Left colon (tissue), 2 donors: Measurements from ENCODE around the gene SLC2A8. TPM values are rescaled to one million over a fixed set of nuclear protein-coding genes. Genes with fewer than 3 reads are reported as not detected.

ENCODE experiments used
- ATAC-seq: fragments of 200-7000 bp; cut with Tn5 transposase; one replicate; pipeline ENCODE4 v1.9.1; 2020; ENCODE audit warnings: mild to moderate bottlenecking, moderate library complexity
- DNase-seq, 2 donors: peaks; one replicate each; pipeline ENCODE4 v3.0.0-alpha.2; 2020
- intact Hi-C, 2 donors: fragments of 100-400 bp; cut with DNase I in 1 of 2; cut with micrococcal nuclease in 1 of 2; formaldehyde crosslinking; loops; one replicate each; pipeline versions ENCODE4 v1.11.2 to v1.14.0; 2022; cut with DNase I, micrococcal nuclease
- total RNA-seq, 2 donors: library from RNA; stranded (reverse); fragmentation: NEBNext Ultra II Directional; extraction: Animal tissue kit (Norgen Biotek cat#: 25700); gene quantifications; one replicate each; pipeline ENCODE4 v1.2.1, GENCODE V29; 2021
- donor health status: DM: no; HTN: no; CAD: no.
- donor health status: DM: yes; HTN: yes; CAD: no.

Gene SLC2A8
- total RNA-seq, 2 donors from 2014 or later = 18.1 to 28.6 TPM

- intact Hi-C loops = no loop called here
- ATAC-seq (peak; percentile 14), DNase-seq (peak in 1 of 2 donors; percentile 71)
Observed at GRCh38 chr9:127397646-127398274, 791 bp downstream of the SLC2A8 start.

GRCh38 chr9:127398275-127398647 is 1.3 kb downstream of the SLC2A8 start:
- intact Hi-C loops = no loop called here
- ATAC-seq (no peak), DNase-seq (no peak)

DNA sequence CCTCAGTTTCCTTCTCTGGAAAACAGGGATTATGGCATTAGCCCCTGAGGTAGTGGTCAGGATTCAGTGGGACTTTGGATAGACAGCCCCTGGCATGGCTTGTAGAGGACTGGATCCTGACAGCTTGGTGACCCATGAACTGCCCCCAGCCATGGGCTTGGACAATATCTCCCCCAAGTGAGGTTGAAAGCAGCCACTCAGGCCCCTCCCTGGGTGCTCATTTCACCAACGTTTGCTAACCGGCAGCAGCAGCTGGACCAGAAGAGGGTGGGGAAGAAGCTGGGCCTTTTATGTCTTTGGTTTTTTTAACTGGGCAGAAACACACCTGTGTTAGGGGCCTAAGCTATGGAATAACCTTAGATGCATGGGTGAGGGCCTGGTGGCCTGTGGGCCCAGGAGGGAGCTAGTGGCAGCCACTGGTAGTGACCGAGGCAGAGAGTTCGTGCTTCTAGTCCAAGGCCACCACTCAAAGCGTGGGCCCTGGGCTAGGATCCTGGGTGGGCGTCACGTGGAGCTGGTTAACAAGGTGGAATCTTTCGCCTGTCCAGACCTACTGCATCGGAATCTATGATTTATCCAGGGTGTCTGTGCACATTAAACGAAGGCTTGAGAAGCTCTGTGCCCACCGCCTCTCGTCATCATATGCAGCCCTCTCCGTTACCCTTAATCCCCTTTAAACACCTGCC is 1.9 kb downstream of the SLC2A8 start:
- DNase-seq (no peak), ATAC-seq (no peak)
- intact Hi-C loops = no loop called here

- ATAC-seq (no peak), DNase-seq (no peak)
- intact Hi-C loops = no loop called here
Observed at GRCh38 chr9:127399736-127400269, 2.8 kb downstream of the SLC2A8 start.

DNA sequence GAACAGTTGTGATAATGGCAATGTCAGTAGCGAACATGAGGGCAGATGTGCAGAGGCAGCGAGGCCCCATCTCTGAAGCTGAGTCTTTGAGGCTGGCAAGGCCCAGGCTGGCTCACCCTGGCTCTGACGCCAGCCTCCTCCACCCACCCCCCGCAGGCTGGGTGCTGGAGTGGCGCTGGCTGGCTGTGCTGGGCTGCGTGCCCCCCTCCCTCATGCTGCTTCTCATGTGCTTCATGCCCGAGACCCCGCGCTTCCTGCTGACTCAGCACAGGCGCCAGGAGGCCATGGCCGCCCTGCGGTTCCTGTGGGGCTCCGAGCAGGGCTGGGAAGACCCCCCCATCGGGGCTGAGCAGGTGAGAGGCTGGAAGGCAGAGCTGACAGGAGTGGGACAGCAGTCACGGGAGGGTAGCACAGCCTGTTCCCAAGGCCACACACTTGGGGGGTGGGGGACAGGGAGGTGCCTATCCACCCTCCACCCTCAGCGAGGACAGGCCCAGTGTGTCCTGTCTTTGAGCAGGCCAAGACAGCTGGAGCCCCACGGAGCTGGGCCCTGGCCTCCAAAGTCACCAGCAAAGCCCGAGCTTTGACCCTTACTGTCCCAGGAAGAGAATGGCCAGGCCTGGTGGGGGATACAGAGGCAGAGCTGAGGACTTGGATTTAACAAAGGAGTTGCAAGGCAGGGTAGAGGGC is 5.6 kb downstream of the SLC2A8 start:
- intact Hi-C loops = no loop called here
- no peak for DNase-seq
- ATAC-seq = no peak

DNA sequence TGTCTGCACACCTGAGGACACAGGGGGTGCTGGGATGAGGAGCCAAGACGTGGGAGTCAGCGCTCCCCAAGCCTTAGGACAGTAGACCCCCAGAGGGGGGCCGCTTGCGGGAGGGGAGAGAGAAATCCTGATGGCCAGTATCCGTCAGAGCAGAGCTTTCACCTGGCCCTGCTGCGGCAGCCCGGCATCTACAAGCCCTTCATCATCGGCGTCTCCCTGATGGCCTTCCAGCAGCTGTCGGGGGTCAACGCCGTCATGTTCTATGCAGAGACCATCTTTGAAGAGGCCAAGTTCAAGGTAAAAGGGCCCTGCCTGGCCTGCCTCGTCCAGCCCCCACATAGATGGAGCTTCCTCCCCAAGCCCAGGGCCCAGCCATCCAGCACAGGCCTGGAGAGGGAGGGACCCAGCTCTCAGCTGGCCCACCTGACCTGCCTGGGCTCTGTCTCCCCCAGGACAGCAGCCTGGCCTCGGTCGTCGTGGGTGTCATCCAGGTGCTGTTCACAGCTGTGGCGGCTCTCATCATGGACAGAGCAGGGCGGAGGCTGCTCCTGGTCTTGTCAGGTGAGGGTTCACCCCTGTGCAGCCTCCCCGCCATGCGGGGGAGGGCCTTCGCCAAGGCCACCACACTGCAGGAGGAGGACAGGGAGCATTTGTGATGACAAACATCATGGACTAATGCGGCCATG is 6.7 kb downstream of the SLC2A8 start:
- ATAC-seq (no peak), DNase-seq (no peak)
- intact Hi-C loops = no loop called here

- intact Hi-C loops = no loop called here
- no peak for DNase-seq
Observed at GRCh38 chr9:127404631-127405030, 7.7 kb downstream of the SLC2A8 start.

GRCh38 chr9:127405344-127406125 is 8.6 kb downstream of the SLC2A8 start:
- intact Hi-C loops = no loop called here
- DNase-seq = no peak

More at GRCh38 chr9:127404631-127405030, 7.7 kb downstream of the SLC2A8 start:
- ATAC-seq = no peak

DNA sequence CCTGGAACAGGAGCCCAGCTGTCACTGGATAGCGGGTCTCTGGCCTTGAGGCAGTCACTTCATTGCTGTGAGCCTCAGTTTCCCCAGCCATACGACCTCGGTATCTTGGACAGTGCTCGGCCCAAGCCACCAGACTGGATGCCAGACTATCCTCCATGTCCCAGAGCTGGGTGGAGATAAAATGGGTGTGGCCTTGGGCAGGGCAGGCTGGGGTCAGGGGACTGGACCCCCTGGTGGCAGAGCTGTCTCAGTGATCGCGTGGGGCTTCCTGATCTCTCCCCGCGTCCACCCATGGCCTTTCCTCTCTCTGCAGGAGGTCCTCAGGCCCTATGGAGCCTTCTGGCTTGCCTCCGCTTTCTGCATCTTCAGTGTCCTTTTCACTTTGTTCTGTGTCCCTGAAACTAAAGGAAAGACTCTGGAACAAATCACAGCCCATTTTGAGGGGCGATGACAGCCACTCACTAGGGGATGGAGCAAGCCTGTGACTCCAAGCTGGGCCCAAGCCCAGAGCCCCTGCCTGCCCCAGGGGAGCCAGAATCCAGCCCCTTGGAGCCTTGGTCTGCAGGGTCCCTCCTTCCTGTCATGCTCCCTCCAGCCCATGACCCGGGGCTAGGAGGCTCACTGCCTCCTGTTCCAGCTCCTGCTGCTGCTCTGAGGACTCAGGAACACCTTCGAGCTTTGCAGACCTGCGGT is 10.0 kb downstream of the SLC2A8 start:
- no peak for DNase-seq
- ATAC-seq = no peak
- intact Hi-C loops = no loop called here

More at GRCh38 chr9:127405344-127406125, 8.6 kb downstream of the SLC2A8 start:
- no peak for ATAC-seq

GRCh38 chr9:127407492-127407843 is 10.5 kb downstream of the SLC2A8 start:
- intact Hi-C loops = no loop called here
- ATAC-seq = no peak

GRCh38 chr9:127411122-127411521 is 14.2 kb downstream of the SLC2A8 start:
- intact Hi-C loops = no loop called here
- DNase-seq (no peak), ATAC-seq (no peak)

More at GRCh38 chr9:127407492-127407843, 10.5 kb downstream of the SLC2A8 start:
- no peak for DNase-seq

- intact Hi-C loops = no loop called here
- ATAC-seq (no peak), DNase-seq (no peak)
Observed at GRCh38 chr9:127415141-127415540, 18.2 kb downstream of the SLC2A8 start.

GRCh38 chr9:127415657-127416056 is 18.7 kb downstream of the SLC2A8 start:
- no peak for DNase-seq
- intact Hi-C loops = no loop called here
- ATAC-seq = no peak

- DNase-seq (peak in 1 of 2 donors; percentile 61), ATAC-seq (peak; percentile 15)
- intact Hi-C loops = no loop called here
Observed at GRCh38 chr9:127417131-127418036, 20.4 kb downstream of the SLC2A8 start.

- no peak for DNase-seq
- peak; percentile 35 for ATAC-seq
- intact Hi-C loops = no loop called here
Observed at GRCh38 chr9:127418037-127418471, 21.1 kb downstream of the SLC2A8 start.

DNA sequence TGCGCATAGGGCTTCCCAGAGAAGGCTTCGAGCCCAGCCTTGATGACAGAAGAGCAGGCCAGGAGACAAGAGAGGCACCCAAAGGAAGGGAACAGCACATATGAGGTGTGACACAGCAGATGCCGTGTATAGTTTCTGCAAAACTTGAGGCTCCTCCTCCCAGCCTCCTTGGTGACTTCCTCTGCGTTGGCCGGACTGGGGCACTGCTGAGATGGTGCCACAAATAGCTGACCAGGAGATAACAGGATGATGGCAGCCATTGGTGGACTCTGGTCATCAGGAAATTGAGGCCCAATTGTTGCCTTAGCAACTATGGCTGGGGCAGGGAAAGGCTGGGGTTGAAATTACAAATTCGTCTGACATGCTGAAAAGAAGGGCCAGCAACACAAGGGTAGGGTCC is 22.4 kb downstream of the SLC2A8 start:
- ATAC-seq (no peak), DNase-seq (no peak)
- intact Hi-C loops = no loop called here

- ATAC-seq (no peak), DNase-seq (no peak)
- intact Hi-C loops = no loop called here
Observed at GRCh38 chr9:127421057-127421456, 24.1 kb downstream of the SLC2A8 start.
